GM23338 (cell line): ENCODE measurements around the gene RGL1. TPM values are rescaled to one million over a fixed set of nuclear protein-coding genes. Genes with fewer than 3 reads are reported as not detected.

Experiments
- ATAC-seq: fragments of 200-7000 bp; cut with Tn5 transposase; 3 replicates; pipeline ENCODE4 v1.9.1; 2020
- DNase-seq: peaks from one replicate; pipeline ENCODE4 v3.0.0-alpha.2; 2015; ENCODE audit warnings: low spot score
- H2AFZ ChIP-seq: fragments of 200-600 bp; sonication (generic); 2 replicates; pipeline ENCODE4 v1.8.0; 2016; ENCODE audit warnings: antibody characterized with exemption, mild to moderate bottlenecking, moderate library complexity
- H3F3A ChIP-seq: fragments of 200-600 bp; sonication (generic); replicated peaks from 2 replicates; pipeline ENCODE4 v1.8.0; 2017; ENCODE audit warnings: antibody characterized with exemption, mixed run types, low read depth
- H3K27ac ChIP-seq: fragments of 200-600 bp; sonication (generic); 2 replicates; pipeline ENCODE4 v1.6.1; 2016; ENCODE audit warnings: low read depth
- H3K27me3 ChIP-seq: fragments of 200-600 bp; sonication (generic); 2 replicates; pipeline ENCODE4 v1.8.0; 2016; ENCODE audit warnings: mild to moderate bottlenecking, mixed run types, moderate library complexity; ENCODE audit not compliant: insufficient read depth
- H3K36me3 ChIP-seq: fragments of 200-600 bp; sonication (generic); 2 replicates; pipeline ENCODE4 v1.8.0; 2016; ENCODE audit warnings: mild to moderate bottlenecking; ENCODE audit not compliant: insufficient read depth
- H3K4me1 ChIP-seq: fragments of 200-600 bp; sonication (generic); 2 replicates; pipeline ENCODE4 v1.8.0; 2016; ENCODE audit warnings: mild to moderate bottlenecking, moderate library complexity; ENCODE audit not compliant: insufficient read depth
- H3K4me2 ChIP-seq: fragments of 200-600 bp; sonication (generic); 2 replicates; pipeline ENCODE4 v1.7.1; 2017; ENCODE audit warnings: mixed run types
- H3K4me3 ChIP-seq: fragments of 200-600 bp; sonication (generic); 2 replicates; pipeline ENCODE4 v1.6.1; 2016; ENCODE audit warnings: mixed run types
- H3K79me2 ChIP-seq: fragments of 200-600 bp; sonication (generic); replicated peaks from 2 replicates; pipeline ENCODE4 v1.8.0; 2017; ENCODE audit warnings: mild to moderate bottlenecking; ENCODE audit not compliant: insufficient read depth
- H3K9me2 ChIP-seq: fragments of 200-600 bp; sonication (generic); 2 replicates; pipeline ENCODE4 v1.8.0; 2017; ENCODE audit not compliant: insufficient read depth
- H4K20me1 ChIP-seq: fragments of 200-600 bp; sonication (generic); replicated peaks from 2 replicates; pipeline ENCODE4 v1.8.0; 2017; ENCODE audit warnings: mild to moderate bottlenecking; ENCODE audit not compliant: insufficient read depth
- H3K27ac Mint-ChIP-seq: 2 replicates; pipeline ENCODE4 v1.8.0; 2020; ENCODE audit warnings: inconsistent platforms, mild to moderate bottlenecking, moderate library complexity, mixed read lengths
- H3K27me3 Mint-ChIP-seq: 3 replicates; pipeline ENCODE4 v1.8.0; 2022; ENCODE audit warnings: low read depth, mild to moderate bottlenecking, moderate library complexity, mixed read lengths, inconsistent platforms; ENCODE audit not compliant: insufficient read depth, poor library complexity
- H3K36me3 Mint-ChIP-seq: 3 replicates; pipeline ENCODE4 v1.8.0; 2021; ENCODE audit warnings: low read depth, mild to moderate bottlenecking, inconsistent platforms, moderate library complexity, mixed read lengths
- H3K4me1 Mint-ChIP-seq: 3 replicates; pipeline ENCODE4 v1.8.0; 2020; ENCODE audit warnings: mild to moderate bottlenecking, inconsistent platforms, mixed read lengths
- H3K4me3 Mint-ChIP-seq: 3 replicates; pipeline ENCODE4 v1.8.0; 2021; ENCODE audit warnings: moderate library complexity, mild to moderate bottlenecking, inconsistent platforms, mixed read lengths
- H3K9me3 Mint-ChIP-seq: 3 replicates; pipeline ENCODE4 v1.8.0; 2020; ENCODE audit warnings: moderate library complexity, mild to moderate bottlenecking, inconsistent platforms, mixed read lengths
- CREB1 ChIP-seq: fragments of 250-450 bp; sonication (Bioruptor Pico); IDR thresholded peaks from 2 replicates; pipeline ENCODE4 v1.5.0; 2020; ENCODE audit warnings: low read depth, mild to moderate bottlenecking, moderate library complexity
- CTCF ChIP-seq, 2 experiments: fragments of 200-600 bp in 1 of 2; sonication (generic) in 1 of 2; conservative IDR thresholded peaks; 2 replicates each; pipeline versions ENCODE4 v1.5.1 to v1.6.1; 2016 to 2017; ENCODE audit warnings: antibody characterized with exemption in 2 of 2, low read depth in 2 of 2, mild to moderate bottlenecking in 2 of 2, moderate library complexity in 1 of 2
- EZH2phosphoT487 ChIP-seq: fragments of 200-600 bp; sonication (generic); IDR thresholded peaks from one replicate; pipeline ENCODE4 v1.8.1; 2018; ENCODE audit warnings: antibody characterized with exemption; ENCODE audit not compliant: unreplicated experiment
- JUNB ChIP-seq: IDR thresholded peaks from one replicate; pipeline ENCODE4 v1.6.1; 2016; ENCODE audit warnings: antibody characterized with exemption; ENCODE audit not compliant: unreplicated experiment
- NANOG ChIP-seq: IDR thresholded peaks from 2 replicates; pipeline ENCODE4 v1.6.1; 2016; ENCODE audit warnings: antibody characterized with exemption, borderline replicate concordance
- POLR2AphosphoS5 ChIP-seq: IDR thresholded peaks from 2 replicates; pipeline ENCODE4 v1.6.1; 2016; ENCODE audit warnings: antibody characterized with exemption, low read depth
- STAT1 ChIP-seq: IDR thresholded peaks from one replicate; pipeline ENCODE4 v1.6.1; 2016; ENCODE audit warnings: antibody characterized with exemption; ENCODE audit not compliant: unreplicated experiment
- ZNF114 ChIP-seq: fragments of 250-450 bp; sonication (Bioruptor Pico); IDR thresholded peaks from 2 replicates; pipeline ENCODE4 v1.5.0; 2020; ENCODE audit warnings: mild to moderate bottlenecking, moderate library complexity
- ZNF331 ChIP-seq: fragments of 250-450 bp; sonication (Bioruptor Pico); IDR thresholded peaks from 2 replicates; pipeline ENCODE4 v1.5.0; 2020; ENCODE audit warnings: low read depth, mild to moderate bottlenecking, moderate library complexity
- polyA plus RNA-seq: library from polyadenylated mRNA; unstranded; fragments of >200 nt; fragmentation: Nextera tagmentation; extraction: Ambion mirVana; gene quantifications from 2 replicates; pipeline ENCODE4 v1.2.1, GENCODE V29; 2016
- total RNA-seq: library from RNA; depleted of rRNA; stranded (reverse); fragments of >200 nt; shearing (Covaris generic); gene quantifications from 2 replicates; pipeline ENCODE4 v1.2.3, GENCODE V29; 2014
- TF ChIP-seq, protein P1 (sequence below): IDR thresholded peaks from one replicate; pipeline ENCODE4 v1.6.1; 2018; ENCODE audit warnings: antibody characterized with exemption; ENCODE audit not compliant: unreplicated experiment
- TF ChIP-seq, protein P2 (sequence below): IDR thresholded peaks from 2 replicates; pipeline ENCODE4 v1.6.1; 2016; ENCODE audit warnings: antibody characterized with exemption

The RGL1 gene
- total and polyA plus RNA-seq, 2 experiments from 2014 or later = 0.91 to 2.6 TPM

GRCh38 chr1:183896466-183897048 lies 91.6 kb downstream of the RGL1 start (continued):
- TF ChIP-seq CTCF (conservative IDR thresholded peaks at IDR 0.05; ENCODE audit: low read depth in 2 of 2) (no peak), ZNF114 (CRISPR knock-in tag) (no peak), EZH2phosphoT487 (no peak), NANOG (no peak), ZNF331 (no peak), POLR2AphosphoS5 (no peak), JUNB (no peak)
- TF ChIP-seq, protein P1, sequence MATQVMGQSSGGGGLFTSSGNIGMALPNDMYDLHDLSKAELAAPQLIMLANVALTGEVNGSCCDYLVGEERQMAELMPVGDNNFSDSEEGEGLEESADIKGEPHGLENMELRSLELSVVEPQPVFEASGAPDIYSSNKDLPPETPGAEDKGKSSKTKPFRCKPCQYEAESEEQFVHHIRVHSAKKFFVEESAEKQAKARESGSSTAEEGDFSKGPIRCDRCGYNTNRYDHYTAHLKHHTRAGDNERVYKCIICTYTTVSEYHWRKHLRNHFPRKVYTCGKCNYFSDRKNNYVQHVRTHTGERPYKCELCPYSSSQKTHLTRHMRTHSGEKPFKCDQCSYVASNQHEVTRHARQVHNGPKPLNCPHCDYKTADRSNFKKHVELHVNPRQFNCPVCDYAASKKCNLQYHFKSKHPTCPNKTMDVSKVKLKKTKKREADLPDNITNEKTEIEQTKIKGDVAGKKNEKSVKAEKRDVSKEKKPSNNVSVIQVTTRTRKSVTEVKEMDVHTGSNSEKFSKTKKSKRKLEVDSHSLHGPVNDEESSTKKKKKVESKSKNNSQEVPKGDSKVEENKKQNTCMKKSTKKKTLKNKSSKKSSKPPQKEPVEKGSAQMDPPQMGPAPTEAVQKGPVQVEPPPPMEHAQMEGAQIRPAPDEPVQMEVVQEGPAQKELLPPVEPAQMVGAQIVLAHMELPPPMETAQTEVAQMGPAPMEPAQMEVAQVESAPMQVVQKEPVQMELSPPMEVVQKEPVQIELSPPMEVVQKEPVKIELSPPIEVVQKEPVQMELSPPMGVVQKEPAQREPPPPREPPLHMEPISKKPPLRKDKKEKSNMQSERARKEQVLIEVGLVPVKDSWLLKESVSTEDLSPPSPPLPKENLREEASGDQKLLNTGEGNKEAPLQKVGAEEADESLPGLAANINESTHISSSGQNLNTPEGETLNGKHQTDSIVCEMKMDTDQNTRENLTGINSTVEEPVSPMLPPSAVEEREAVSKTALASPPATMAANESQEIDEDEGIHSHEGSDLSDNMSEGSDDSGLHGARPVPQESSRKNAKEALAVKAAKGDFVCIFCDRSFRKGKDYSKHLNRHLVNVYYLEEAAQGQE = no peak
- TF ChIP-seq, protein P2, sequence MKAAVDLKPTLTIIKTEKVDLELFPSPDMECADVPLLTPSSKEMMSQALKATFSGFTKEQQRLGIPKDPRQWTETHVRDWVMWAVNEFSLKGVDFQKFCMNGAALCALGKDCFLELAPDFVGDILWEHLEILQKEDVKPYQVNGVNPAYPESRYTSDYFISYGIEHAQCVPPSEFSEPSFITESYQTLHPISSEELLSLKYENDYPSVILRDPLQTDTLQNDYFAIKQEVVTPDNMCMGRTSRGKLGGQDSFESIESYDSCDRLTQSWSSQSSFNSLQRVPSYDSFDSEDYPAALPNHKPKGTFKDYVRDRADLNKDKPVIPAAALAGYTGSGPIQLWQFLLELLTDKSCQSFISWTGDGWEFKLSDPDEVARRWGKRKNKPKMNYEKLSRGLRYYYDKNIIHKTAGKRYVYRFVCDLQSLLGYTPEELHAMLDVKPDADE = no peak

DNA sequence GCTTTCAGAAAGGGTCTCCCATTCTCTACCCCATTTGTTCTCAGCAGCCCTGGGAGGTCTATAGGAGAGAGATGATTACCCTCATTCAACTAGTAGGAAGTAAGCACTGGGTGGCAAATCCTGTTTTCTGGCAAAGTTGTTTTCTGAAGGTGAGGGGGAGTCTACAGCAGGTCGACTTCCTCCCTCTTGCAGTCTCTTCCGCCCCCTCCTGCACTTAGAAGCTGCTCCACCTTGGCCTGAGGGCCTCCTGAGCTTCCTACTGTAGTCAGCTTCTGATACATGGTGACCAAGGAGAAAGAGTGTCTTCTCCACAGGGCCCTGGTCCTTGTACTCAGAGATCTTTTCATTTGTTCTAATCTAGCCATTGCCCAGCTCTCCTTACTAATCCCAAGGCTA lies 93.1 kb downstream of the RGL1 start:
- H3K4me3 Mint-ChIP-seq = no peak overlapping the region

More for the DNA sequence above, 93.1 kb downstream of the RGL1 start:
- ATAC-seq = no peak
- H3K4me1 Mint-ChIP-seq = no peaks in the 10 kb centered on the region
- H3K36me3 Mint-ChIP-seq = no peaks in the 10 kb centered on the region
- no peak for DNase-seq
- H3K27me3 Mint-ChIP-seq = no peaks in the 10 kb centered on the region
- no peaks in the 10 kb centered on the region for H3K9me3 Mint-ChIP-seq
- Histone ChIP-seq H3K79me2 (no peaks in the 10 kb centered on the region), H3K4me2 (no peak overlapping the region), H3K27me3 (no peaks in the 10 kb centered on the region), H3K4me1 (no peaks in the 10 kb centered on the region), H2AFZ (no peak overlapping the region), H3F3A (no peaks in the 10 kb centered on the region), H3K36me3 (no peaks in the 10 kb centered on the region), H3K27ac (no peak overlapping the region), H3K4me3 (no peak overlapping the region), H3K9me2 (no peaks in the 10 kb centered on the region), H4K20me1 (no peaks in the 10 kb centered on the region)
- TF ChIP-seq POLR2AphosphoS5 = no peak
- TF ChIP-seq CTCF (conservative IDR thresholded peaks at IDR 0.05; ENCODE audit: low read depth in 2 of 2) = no peak
- no peak for TF ChIP-seq STAT1
- TF ChIP-seq ZNF331 = no peak
- TF ChIP-seq, protein P2 = no peak
- no peak for TF ChIP-seq CREB1 (CRISPR knock-in tag)
- TF ChIP-seq NANOG = no peak
- TF ChIP-seq JUNB = no peak
- TF ChIP-seq EZH2phosphoT487 = no peak
- TF ChIP-seq ZNF114 (CRISPR knock-in tag) = no peak
- TF ChIP-seq, protein P1 = no peak
- no peak overlapping the region for H3K27ac Mint-ChIP-seq
